ENCODE results near the gene PAPOLB. TPM values are rescaled to one million over a fixed set of nuclear protein-coding genes. Genes with fewer than 3 reads are reported as not detected.

Gene PAPOLB
- total RNA-seq, 5 donors from 2014 or later (not counting 1 experiment from before 2014, with no cell fraction given) = not detected

GRCh38 chr7:4825081-4825480 lies 36.7 kb downstream of the PAPOLB start:
- Histone ChIP-seq H3K4me3 (ENCODE audit: control insufficient read depth in 1 of 2, extremely low read depth in 1 of 2, low read length in 1 of 2) (no peak overlapping the region), H3K9me3 (no peaks in the 10 kb centered on the region), H3K4me1 (ENCODE audit: control insufficient read depth in 1 of 2, extremely low read depth in 1 of 2, insufficient read depth in 2 of 2, low read length in 2 of 2) (no peaks in the 10 kb centered on the region), H3K27ac (ENCODE audit: low read length) (no peak overlapping the region), H3K36me3 (ENCODE audit: control insufficient read depth in 2 of 2, extremely low read depth in 1 of 2, insufficient read depth in 1 of 2, low read length in 1 of 2) (no peaks in the 10 kb centered on the region), H3K27me3 (replicated peaks in 1 of 2; ENCODE audit: control insufficient read depth in 2 of 2, extremely low read depth in 1 of 2, insufficient read depth in 2 of 2, low read length in 1 of 2) (peaks cover 0 to 38% of the 10 kb centered on the region in 2 experiments)
- 83% methylated on average over 11 of the region's 15 CpGs for WGBS (ENCODE audit: insufficient coverage)
- DNase-seq = no peak
- CTCF ChIA-PET = no interaction called here
- Mint-ChIP-seq H3K4me1 (peaks cover 2 to 5% (median 2%) of the 10 kb centered on the region in 3 donors), H3K4me3 (no peak overlapping the region), H3K27me3 (peaks cover 4 to 9% of the 10 kb centered on the region in 2 donors), H3K9me3 (no peaks in the 10 kb centered on the region), H3K36me3 (no peaks in the 10 kb centered on the region), H3K27ac (no peak overlapping the region)
- POLR2A ChIA-PET = no interaction called here
- no peak for ATAC-seq (replicated peaks in 1 of 4)

- no peak overlapping the region for H3K27ac ChIP-seq (ENCODE audit: low read length)
- Mint-ChIP-seq H3K27me3 (peaks cover 4 to 14% of the 10 kb centered on the region in 2 donors), H3K4me3 (no peak overlapping the region), H3K9me3 (no peaks in the 10 kb centered on the region), H3K36me3 (no peaks in the 10 kb centered on the region), H3K27ac (no peak overlapping the region), H3K4me1 (no peaks in the 10 kb centered on the region)
- POLR2A ChIA-PET = no interaction called here
- no peak overlapping the region for H3K4me3 ChIP-seq (ENCODE audit: control insufficient read depth in 1 of 2, extremely low read depth in 1 of 2, low read length in 1 of 2)
- ATAC-seq (replicated peaks in 1 of 4) = no peak
- DNase-seq = no peak
- H3K4me1 ChIP-seq (ENCODE audit: control insufficient read depth in 1 of 2, extremely low read depth in 1 of 2, insufficient read depth in 2 of 2, low read length in 2 of 2) = no peaks in the 10 kb centered on the region
- peaks cover 0 to 42% of the 10 kb centered on the region in 2 experiments for H3K27me3 ChIP-seq (replicated peaks in 1 of 2; ENCODE audit: control insufficient read depth in 2 of 2, extremely low read depth in 1 of 2, insufficient read depth in 2 of 2, low read length in 1 of 2)
- CTCF ChIA-PET = no interaction called here
- no peaks in the 10 kb centered on the region for H3K9me3 ChIP-seq
- WGBS (ENCODE audit: insufficient coverage) = 82% methylated on average over 16 of the region's 20 CpGs
- H3K36me3 ChIP-seq (ENCODE audit: control insufficient read depth in 2 of 2, extremely low read depth in 1 of 2, insufficient read depth in 1 of 2, low read length in 1 of 2) = no peaks in the 10 kb centered on the region
Measured at GRCh38 chr7:4824120-4824775, 37.6 kb downstream of the PAPOLB start.

GRCh38 chr7:4823441-4824119 lies 38.2 kb downstream of the PAPOLB start:
- no peak overlapping the region for H3K4me3 ChIP-seq (ENCODE audit: control insufficient read depth in 1 of 2, extremely low read depth in 1 of 2, low read length in 1 of 2)
- 66% methylated on average over 10 of the region's 14 CpGs for WGBS (ENCODE audit: insufficient coverage)
- H3K27me3 ChIP-seq (replicated peaks in 1 of 2; ENCODE audit: control insufficient read depth in 2 of 2, extremely low read depth in 1 of 2, insufficient read depth in 2 of 2, low read length in 1 of 2) = peaks cover 0 to 47% of the 10 kb centered on the region in 2 experiments
- no peak for ATAC-seq (replicated peaks in 1 of 4)
- no peaks in the 10 kb centered on the region for H3K4me1 Mint-ChIP-seq
- no peaks in the 10 kb centered on the region for H3K9me3 ChIP-seq
- peaks cover 4 to 19% of the 10 kb centered on the region in 2 donors for H3K27me3 Mint-ChIP-seq
- H3K4me3 Mint-ChIP-seq = no peak overlapping the region
- no peak overlapping the region for H3K27ac ChIP-seq (ENCODE audit: low read length)
- H3K4me1 ChIP-seq (ENCODE audit: control insufficient read depth in 1 of 2, extremely low read depth in 1 of 2, insufficient read depth in 2 of 2, low read length in 2 of 2) = no peaks in the 10 kb centered on the region
- no peaks in the 10 kb centered on the region for H3K9me3 Mint-ChIP-seq
- DNase-seq = no peak
- H3K27ac Mint-ChIP-seq = no peak overlapping the region
- H3K36me3 ChIP-seq (ENCODE audit: control insufficient read depth in 2 of 2, extremely low read depth in 1 of 2, insufficient read depth in 1 of 2, low read length in 1 of 2) = no peaks in the 10 kb centered on the region
- no peaks in the 10 kb centered on the region for H3K36me3 Mint-ChIP-seq
- ChIA-PET CTCF (interaction anchor here in 1 of 2 donors (0.8 kb wide), 1 partner anchor 416 kb away, joined by 6 read pairs; no protein-coding TSS in a partner anchor), POLR2A (no interaction called here)

GRCh38 chr7:4822677-4823076 lies 39.2 kb downstream of the PAPOLB start:
- Mint-ChIP-seq H3K27ac (no peak overlapping the region), H3K27me3 (peaks cover 4 to 19% of the 10 kb centered on the region in 2 donors), H3K4me3 (no peak overlapping the region), H3K9me3 (no peaks in the 10 kb centered on the region), H3K4me1 (no peaks in the 10 kb centered on the region), H3K36me3 (no peaks in the 10 kb centered on the region)
- Histone ChIP-seq H3K36me3 (ENCODE audit: control insufficient read depth in 2 of 2, extremely low read depth in 1 of 2, insufficient read depth in 1 of 2, low read length in 1 of 2) (no peaks in the 10 kb centered on the region), H3K9me3 (no peaks in the 10 kb centered on the region), H3K27me3 (replicated peaks in 1 of 2; ENCODE audit: control insufficient read depth in 2 of 2, extremely low read depth in 1 of 2, insufficient read depth in 2 of 2, low read length in 1 of 2) (peaks cover 0 to 55% of the 10 kb centered on the region in 2 experiments), H3K27ac (ENCODE audit: low read length) (no peak overlapping the region), H3K4me3 (ENCODE audit: control insufficient read depth in 1 of 2, extremely low read depth in 1 of 2, low read length in 1 of 2) (no peak overlapping the region), H3K4me1 (ENCODE audit: control insufficient read depth in 1 of 2, extremely low read depth in 1 of 2, insufficient read depth in 2 of 2, low read length in 2 of 2) (no peaks in the 10 kb centered on the region)
- ChIA-PET CTCF (no interaction called here), POLR2A (no interaction called here)
- no peak for DNase-seq
- no peak for ATAC-seq (replicated peaks in 1 of 4)
- 74% methylated on average over 7 of the region's 9 CpGs for WGBS (ENCODE audit: insufficient coverage)

GRCh38 chr7:4820967-4821471 lies 40.8 kb downstream of the PAPOLB start:
- no peak for ATAC-seq (replicated peaks in 1 of 4)
- no peaks in the 10 kb centered on the region for H3K9me3 Mint-ChIP-seq

GRCh38 chr7:4820405-4820966 lies 41.3 kb downstream of the PAPOLB start:
- H3K27me3 Mint-ChIP-seq = peaks cover 4 to 23% of the 10 kb centered on the region in 2 donors
- 85% methylated on average over 12 of the region's 19 CpGs for WGBS (ENCODE audit: insufficient coverage)
- ATAC-seq (replicated peaks in 1 of 4) (no peak), DNase-seq (no peak)
- no peaks in the 10 kb centered on the region for H3K36me3 Mint-ChIP-seq
- ChIA-PET POLR2A (no interaction called here), CTCF (no interaction called here)
- H3K4me3 Mint-ChIP-seq = no peak overlapping the region
- H3K27ac Mint-ChIP-seq = no peak overlapping the region
- Histone ChIP-seq H3K4me3 (ENCODE audit: control insufficient read depth in 1 of 2, extremely low read depth in 1 of 2, low read length in 1 of 2) (no peak overlapping the region), H3K27me3 (replicated peaks in 1 of 2; ENCODE audit: control insufficient read depth in 2 of 2, extremely low read depth in 1 of 2, insufficient read depth in 2 of 2, low read length in 1 of 2) (peaks cover 0 to 77% of the 10 kb centered on the region in 2 experiments), H3K9me3 (no peaks in the 10 kb centered on the region), H3K27ac (ENCODE audit: low read length) (no peak overlapping the region), H3K4me1 (ENCODE audit: control insufficient read depth in 1 of 2, extremely low read depth in 1 of 2, insufficient read depth in 2 of 2, low read length in 2 of 2) (no peaks in the 10 kb centered on the region), H3K36me3 (ENCODE audit: control insufficient read depth in 2 of 2, extremely low read depth in 1 of 2, insufficient read depth in 1 of 2, low read length in 1 of 2) (no peaks in the 10 kb centered on the region)
- H3K4me1 Mint-ChIP-seq = no peaks in the 10 kb centered on the region
- no peaks in the 10 kb centered on the region for H3K9me3 Mint-ChIP-seq

More at GRCh38 chr7:4820967-4821471, 40.8 kb downstream of the PAPOLB start:
- Histone ChIP-seq H3K9me3 (no peaks in the 10 kb centered on the region), H3K4me1 (ENCODE audit: control insufficient read depth in 1 of 2, extremely low read depth in 1 of 2, insufficient read depth in 2 of 2, low read length in 2 of 2) (no peaks in the 10 kb centered on the region), H3K36me3 (ENCODE audit: control insufficient read depth in 2 of 2, extremely low read depth in 1 of 2, insufficient read depth in 1 of 2, low read length in 1 of 2) (no peaks in the 10 kb centered on the region), H3K27ac (ENCODE audit: low read length) (no peak overlapping the region), H3K4me3 (ENCODE audit: control insufficient read depth in 1 of 2, extremely low read depth in 1 of 2, low read length in 1 of 2) (no peak overlapping the region), H3K27me3 (replicated peaks in 1 of 2; ENCODE audit: control insufficient read depth in 2 of 2, extremely low read depth in 1 of 2, insufficient read depth in 2 of 2, low read length in 1 of 2) (peaks cover 0 to 72% of the 10 kb centered on the region in 2 experiments)
- ChIA-PET CTCF (no interaction called here), POLR2A (no interaction called here)
- Mint-ChIP-seq H3K27ac (no peak overlapping the region), H3K4me1 (no peaks in the 10 kb centered on the region), H3K36me3 (no peaks in the 10 kb centered on the region), H3K4me3 (no peak overlapping the region), H3K27me3 (peaks cover 4 to 23% of the 10 kb centered on the region in 2 donors)
- DNase-seq = no peak
- 88% methylated on average over 20 of the region's 20 CpGs for WGBS (ENCODE audit: insufficient coverage)
